HepG2 (cell line): ENCODE results near the gene GIPC1. TPM values are rescaled to one million over a fixed set of nuclear protein-coding genes. Genes with fewer than 3 reads are reported as not detected.

ENCODE experiments used
- CBX1 ChIP-seq: IDR thresholded peaks from one replicate; pipeline ENCODE4 v1.6.1; 2016; ENCODE audit warnings: antibody characterized with exemption, low read depth
- HOXA9 ChIP-seq: sonication (generic); formaldehyde crosslinking; IDR thresholded peaks from 2 replicates; pipeline ENCODE4 v1.8.1; 2022; ENCODE audit warnings: missing genetic modification reagents, mild to moderate bottlenecking, moderate library complexity, borderline replicate concordance
- KAT2B ChIP-seq: fragments of 150-350 bp; IDR thresholded peaks from 2 replicates; pipeline ENCODE4 v1.6.1; 2014; ENCODE audit warnings: low read depth, low read length, borderline replicate concordance
- KLF15 ChIP-seq: sonication (generic); formaldehyde crosslinking; IDR thresholded peaks from 2 replicates; pipeline ENCODE4 v1.8.1; 2023; ENCODE audit warnings: borderline replicate concordance, mild to moderate bottlenecking, inconsistent platforms, missing genetic modification reagents, mixed read lengths
- PHF21A ChIP-seq: sonication (generic); formaldehyde crosslinking; IDR thresholded peaks from 2 replicates; pipeline ENCODE4 v1.5.0; 2020; ENCODE audit warnings: mild to moderate bottlenecking, missing genetic modification reagents
- SKI ChIP-seq: fragments of 450-650 bp; IDR thresholded peaks from one replicate; pipeline ENCODE4 v1.6.1; 2018; ENCODE audit warnings: mild to moderate bottlenecking; ENCODE audit not compliant: partially characterized antibody
- ZMAT3 ChIP-seq: sonication (generic); formaldehyde crosslinking; conservative IDR thresholded peaks from 2 replicates; pipeline ENCODE4 v1.7.0; 2021; ENCODE audit warnings: missing genetic modification reagents
- ZNF230 ChIP-seq: sonication (generic); formaldehyde crosslinking; IDR thresholded peaks from 2 replicates; pipeline ENCODE4 v1.4.0; 2020; ENCODE audit warnings: mild to moderate bottlenecking, missing genetic modification reagents
- ZNF34 ChIP-seq: sonication (generic); formaldehyde crosslinking; IDR thresholded peaks from 2 replicates; pipeline ENCODE4 v1.4.0; 2020; ENCODE audit warnings: mild to moderate bottlenecking, missing genetic modification reagents, borderline replicate concordance
- ZNF530 ChIP-seq: sonication (generic); formaldehyde crosslinking; IDR thresholded peaks from 2 replicates; pipeline ENCODE4 v1.5.0; 2020; ENCODE audit warnings: low read depth, mild to moderate bottlenecking, missing genetic modification reagents
- polyA plus RNA-seq, 8 experiments: library from polyadenylated mRNA; depleted of rRNA in 3 of 8; stranded (reverse) in 7 of 8; unstranded in 1 of 8; fragments of >200 nt; fragmentation: Illumina TruSeq in 4 of 8; extraction: Trizol in 4 of 8; gene quantifications; 2 replicates each; pipeline versions ENCODE4 v1.2.1 to v1.2.3, GENCODE V29; 2011 to 2016; ENCODE audit warnings: low read depth in 4 of 8, missing spikeins in 1 of 8, mixed read lengths in 1 of 8; ENCODE audit not compliant: insufficient read depth in 1 of 8
- total RNA-seq, 5 experiments: library from RNA; depleted of rRNA; stranded (reverse); fragments of >200 nt; fragmentation: Illumina TruSeq; extraction: Trizol; gene quantifications; 2 replicates each; pipeline ENCODE4 v1.2.3, GENCODE V29; 2016; ENCODE audit warnings: low read depth in 1 of 5
- TF ChIP-seq, protein P1 (sequence below): sonication (generic); formaldehyde crosslinking; IDR thresholded peaks from 2 replicates; pipeline ENCODE4 v1.8.0; 2022; ENCODE audit warnings: missing genetic modification reagents, mild to moderate bottlenecking, borderline replicate concordance
- TF ChIP-seq, protein P2 (sequence below): sonication (generic); formaldehyde crosslinking; IDR thresholded peaks from 2 replicates; pipeline ENCODE4 v1.5.0; 2020; ENCODE audit warnings: missing genetic modification reagents
- TF ChIP-seq, protein P3 (sequence below): sonication (generic); formaldehyde crosslinking; IDR thresholded peaks from 2 replicates; pipeline ENCODE4 v1.8.1; 2023; ENCODE audit warnings: mild to moderate bottlenecking, missing genetic modification reagents
- TF ChIP-seq, protein P4 (sequence below): sonication (generic); formaldehyde crosslinking; IDR thresholded peaks from 2 replicates; pipeline ENCODE4 v1.8.1; 2023; ENCODE audit warnings: mild to moderate bottlenecking, missing genetic modification reagents, borderline replicate concordance
- TF ChIP-seq, protein P5 (sequence below): sonication (generic); formaldehyde crosslinking; IDR thresholded peaks from 2 replicates; pipeline ENCODE4 v1.4.0; 2020; ENCODE audit warnings: mild to moderate bottlenecking, missing genetic modification reagents
- TF ChIP-seq, protein P6 (sequence below), 2 experiments: sonication (generic) in 1 of 2; formaldehyde crosslinking in 1 of 2; IDR thresholded peaks; 2 replicates each; pipeline versions ENCODE4 v1.6.1 to v1.9.0; 2014 to 2022; ENCODE audit warnings: antibody characterized with exemption in 1 of 2, borderline replicate concordance in 1 of 2, inconsistent platforms in 1 of 2, low read depth in 1 of 2, missing genetic modification reagents in 1 of 2
- TF ChIP-seq, protein P7 (sequence below): sonication (generic); formaldehyde crosslinking; IDR thresholded peaks from 2 replicates; pipeline ENCODE4 v1.4.0; 2020; ENCODE audit warnings: missing genetic modification reagents, mild to moderate bottlenecking, borderline replicate concordance

GIPC1 gene
- total and polyA plus RNA-seq, 2 of the 13 experiments (the other 11 are each of a cell fraction or from before 2014, with no cell fraction given): 27.1 to 48.1 TPM

DNA sequence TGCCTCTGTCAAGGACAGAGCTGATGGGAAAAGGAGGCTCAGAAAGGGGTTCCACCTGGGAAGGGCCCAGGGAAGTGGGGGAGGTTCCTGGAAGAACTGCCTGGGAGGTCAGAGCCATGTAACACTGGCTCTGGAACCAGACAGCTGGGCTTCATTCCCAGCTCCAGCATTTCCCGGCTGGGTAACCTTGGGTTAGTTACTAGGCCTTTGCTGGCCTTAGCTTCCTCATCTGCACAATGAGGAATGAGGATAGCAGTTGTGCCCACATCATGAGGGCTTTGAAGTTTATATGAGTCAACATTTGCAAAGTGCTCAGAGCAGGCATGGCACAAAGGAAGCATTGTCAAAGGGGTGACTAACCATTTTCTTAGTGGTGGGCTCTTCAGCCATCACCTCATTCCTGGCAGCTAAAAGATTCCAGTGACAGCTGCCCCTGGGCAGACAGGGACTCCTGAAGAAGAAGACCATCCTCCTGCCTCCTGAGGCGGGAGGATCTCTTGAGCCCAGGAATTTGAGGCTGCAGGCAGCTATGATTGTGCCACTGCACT lies 24.0 kb upstream of the GIPC1 start (continued):
- TF ChIP-seq, protein P1, sequence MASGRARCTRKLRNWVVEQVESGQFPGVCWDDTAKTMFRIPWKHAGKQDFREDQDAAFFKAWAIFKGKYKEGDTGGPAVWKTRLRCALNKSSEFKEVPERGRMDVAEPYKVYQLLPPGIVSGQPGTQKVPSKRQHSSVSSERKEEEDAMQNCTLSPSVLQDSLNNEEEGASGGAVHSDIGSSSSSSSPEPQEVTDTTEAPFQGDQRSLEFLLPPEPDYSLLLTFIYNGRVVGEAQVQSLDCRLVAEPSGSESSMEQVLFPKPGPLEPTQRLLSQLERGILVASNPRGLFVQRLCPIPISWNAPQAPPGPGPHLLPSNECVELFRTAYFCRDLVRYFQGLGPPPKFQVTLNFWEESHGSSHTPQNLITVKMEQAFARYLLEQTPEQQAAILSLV (CRISPR knock-in tag): 0 out of 2 replicates have a peak, but pooled peaks have one; percentile 55
- TF ChIP-seq, protein P2, sequence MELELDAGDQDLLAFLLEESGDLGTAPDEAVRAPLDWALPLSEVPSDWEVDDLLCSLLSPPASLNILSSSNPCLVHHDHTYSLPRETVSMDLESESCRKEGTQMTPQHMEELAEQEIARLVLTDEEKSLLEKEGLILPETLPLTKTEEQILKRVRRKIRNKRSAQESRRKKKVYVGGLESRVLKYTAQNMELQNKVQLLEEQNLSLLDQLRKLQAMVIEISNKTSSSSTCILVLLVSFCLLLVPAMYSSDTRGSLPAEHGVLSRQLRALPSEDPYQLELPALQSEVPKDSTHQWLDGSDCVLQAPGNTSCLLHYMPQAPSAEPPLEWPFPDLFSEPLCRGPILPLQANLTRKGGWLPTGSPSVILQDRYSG (CRISPR knock-in tag): no peak
- TF ChIP-seq, protein P3, sequence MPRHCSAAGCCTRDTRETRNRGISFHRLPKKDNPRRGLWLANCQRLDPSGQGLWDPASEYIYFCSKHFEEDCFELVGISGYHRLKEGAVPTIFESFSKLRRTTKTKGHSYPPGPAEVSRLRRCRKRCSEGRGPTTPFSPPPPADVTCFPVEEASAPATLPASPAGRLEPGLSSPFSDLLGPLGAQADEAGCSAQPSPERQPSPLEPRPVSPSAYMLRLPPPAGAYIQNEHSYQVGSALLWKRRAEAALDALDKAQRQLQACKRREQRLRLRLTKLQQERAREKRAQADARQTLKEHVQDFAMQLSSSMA (CRISPR knock-in tag): no peak
- TF ChIP-seq ZNF230 (CRISPR knock-in tag) (no peak), CBX1 (no peak), KLF15 (CRISPR knock-in tag) (no peak), PHF21A (CRISPR knock-in tag) (peak; percentile 66; the same call in 1 of the 2 replicates), KAT2B (no peak), ZNF530 (no peak), ZNF34 (CRISPR knock-in tag) (no peak), SKI (peak; percentile 66), ZMAT3 (CRISPR knock-in tag) (no peak), HOXA9 (no peak)
- TF ChIP-seq, protein P4, sequence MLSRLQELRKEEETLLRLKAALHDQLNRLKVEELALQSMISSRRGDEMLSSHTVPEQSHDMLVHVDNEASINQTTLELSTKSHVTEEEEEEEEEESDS (CRISPR knock-in tag): no peak
- TF ChIP-seq, protein P5, sequence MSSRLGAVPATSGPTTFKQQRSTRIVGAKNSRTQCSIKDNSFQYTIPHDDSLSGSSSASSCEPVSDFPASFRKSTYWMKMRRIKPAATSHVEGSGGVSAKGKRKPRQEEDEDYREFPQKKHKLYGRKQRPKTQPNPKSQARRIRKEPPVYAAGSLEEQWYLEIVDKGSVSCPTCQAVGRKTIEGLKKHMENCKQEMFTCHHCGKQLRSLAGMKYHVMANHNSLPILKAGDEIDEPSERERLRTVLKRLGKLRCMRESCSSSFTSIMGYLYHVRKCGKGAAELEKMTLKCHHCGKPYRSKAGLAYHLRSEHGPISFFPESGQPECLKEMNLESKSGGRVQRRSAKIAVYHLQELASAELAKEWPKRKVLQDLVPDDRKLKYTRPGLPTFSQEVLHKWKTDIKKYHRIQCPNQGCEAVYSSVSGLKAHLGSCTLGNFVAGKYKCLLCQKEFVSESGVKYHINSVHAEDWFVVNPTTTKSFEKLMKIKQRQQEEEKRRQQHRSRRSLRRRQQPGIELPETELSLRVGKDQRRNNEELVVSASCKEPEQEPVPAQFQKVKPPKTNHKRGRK (CRISPR knock-in tag): no peak
- TF ChIP-seq, protein P6, sequence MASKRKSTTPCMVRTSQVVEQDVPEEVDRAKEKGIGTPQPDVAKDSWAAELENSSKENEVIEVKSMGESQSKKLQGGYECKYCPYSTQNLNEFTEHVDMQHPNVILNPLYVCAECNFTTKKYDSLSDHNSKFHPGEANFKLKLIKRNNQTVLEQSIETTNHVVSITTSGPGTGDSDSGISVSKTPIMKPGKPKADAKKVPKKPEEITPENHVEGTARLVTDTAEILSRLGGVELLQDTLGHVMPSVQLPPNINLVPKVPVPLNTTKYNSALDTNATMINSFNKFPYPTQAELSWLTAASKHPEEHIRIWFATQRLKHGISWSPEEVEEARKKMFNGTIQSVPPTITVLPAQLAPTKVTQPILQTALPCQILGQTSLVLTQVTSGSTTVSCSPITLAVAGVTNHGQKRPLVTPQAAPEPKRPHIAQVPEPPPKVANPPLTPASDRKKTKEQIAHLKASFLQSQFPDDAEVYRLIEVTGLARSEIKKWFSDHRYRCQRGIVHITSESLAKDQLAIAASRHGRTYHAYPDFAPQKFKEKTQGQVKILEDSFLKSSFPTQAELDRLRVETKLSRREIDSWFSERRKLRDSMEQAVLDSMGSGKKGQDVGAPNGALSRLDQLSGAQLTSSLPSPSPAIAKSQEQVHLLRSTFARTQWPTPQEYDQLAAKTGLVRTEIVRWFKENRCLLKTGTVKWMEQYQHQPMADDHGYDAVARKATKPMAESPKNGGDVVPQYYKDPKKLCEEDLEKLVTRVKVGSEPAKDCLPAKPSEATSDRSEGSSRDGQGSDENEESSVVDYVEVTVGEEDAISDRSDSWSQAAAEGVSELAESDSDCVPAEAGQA (IDR thresholded peaks at IDR 0.05; ENCODE audit: low read depth): no peak
- TF ChIP-seq, protein P6 (CRISPR knock-in tag; IDR thresholded peaks at IDR 0.05; ENCODE audit: borderline replicate concordance): no peak
- TF ChIP-seq, protein P7, sequence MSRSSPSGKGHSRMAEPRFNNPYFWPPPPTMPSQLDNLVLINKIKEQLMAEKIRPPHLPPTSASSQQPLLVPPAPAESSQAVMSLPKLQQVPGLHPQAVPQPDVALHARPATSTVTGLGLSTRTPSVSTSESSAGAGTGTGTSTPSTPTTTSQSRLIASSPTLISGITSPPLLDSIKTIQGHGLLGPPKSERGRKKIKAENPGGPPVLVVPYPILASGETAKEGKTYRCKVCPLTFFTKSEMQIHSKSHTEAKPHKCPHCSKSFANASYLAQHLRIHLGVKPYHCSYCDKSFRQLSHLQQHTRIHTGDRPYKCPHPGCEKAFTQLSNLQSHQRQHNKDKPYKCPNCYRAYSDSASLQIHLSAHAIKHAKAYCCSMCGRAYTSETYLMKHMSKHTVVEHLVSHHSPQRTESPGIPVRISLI: no peak
